Panc1 (cell line): ENCODE data around the gene MUCL3. TPM values are rescaled to one million over a fixed set of nuclear protein-coding genes. Genes with fewer than 3 reads are reported as not detected.

Experiments used
- ATAC-seq: fragments of 200-7000 bp; cut with Tn5 transposase; 2 replicates; pipeline ENCODE4 v1.9.1; 2020; ENCODE audit warnings: mild to moderate bottlenecking, moderate library complexity
- BruUV-seq: library from RNA; stranded (reverse); fragments of 400-500 nt; replicated peaks from 2 replicates; lab custom pipeline; 2021; lab: Mats Ljungman, UMichigan
- CTCF ChIA-PET: fragments of 300-600 bp; sonication (Branson Sonifier 250); formaldehyde crosslinking; loops from one replicate; lab custom pipeline; 2022; ENCODE audit warnings: antibody characterized with exemption; lab: Charles Lee
- POLR2A ChIA-PET: fragments of 300-600 bp; sonication (Branson Sonifier 250); formaldehyde crosslinking; loops from one replicate; lab custom pipeline; 2022; ENCODE audit warnings: antibody characterized with exemption; lab: Charles Lee
- DNase-seq: peaks from one replicate; pipeline ENCODE4 v3.0.0-alpha.2; 2010; ENCODE audit warnings: low read depth, low spot score
- H3K27ac ChIP-seq: 2 replicates; pipeline ENCODE4 v1.5.1; 2011; ENCODE audit warnings: mild to moderate bottlenecking, low read length, inconsistent platforms
- H3K27me3 ChIP-seq: fragments of 200-500 bp; sonication (Bioruptor generic); 2 replicates; pipeline ENCODE4 v1.6.0; 2014; ENCODE audit warnings: low read length, inconsistent platforms; ENCODE audit not compliant: control insufficient read depth, insufficient read depth
- H3K36me3 ChIP-seq: fragments of 200-500 bp; sonication (Bioruptor generic); 2 replicates; pipeline ENCODE4 v1.5.1; 2014; ENCODE audit warnings: inconsistent platforms, mild to moderate bottlenecking, low read length, moderate library complexity; ENCODE audit not compliant: control insufficient read depth, insufficient read depth
- H3K4me1 ChIP-seq: 2 replicates; pipeline ENCODE4 v1.5.1; 2011; ENCODE audit warnings: inconsistent platforms, mild to moderate bottlenecking, low read length, moderate library complexity; ENCODE audit not compliant: control insufficient read depth, insufficient read depth
- H3K4me3 ChIP-seq, 2 experiments: 2 replicates each; pipeline ENCODE4 v1.5.1; 2011 to 2012; ENCODE audit warnings: low read depth in 2 of 2, low read length in 2 of 2, mild to moderate bottlenecking in 2 of 2, inconsistent platforms in 1 of 2, moderate library complexity in 1 of 2
- H3K9me3 ChIP-seq: fragments of 200-500 bp; sonication (Bioruptor generic); 2 replicates; pipeline ENCODE4 v1.5.1; 2014; ENCODE audit warnings: low read depth, mild to moderate bottlenecking, inconsistent platforms, low read length, moderate library complexity; ENCODE audit not compliant: control insufficient read depth, insufficient read depth
- POLR2AphosphoS5 ChIP-seq: IDR thresholded peaks from 2 replicates; pipeline ENCODE4 v1.6.1; 2012; ENCODE audit warnings: mild to moderate bottlenecking, low read depth, low read length, moderate library complexity
- SIN3A ChIP-seq: IDR thresholded peaks from 2 replicates; pipeline ENCODE4 v1.6.1; 2012; ENCODE audit warnings: low read depth, mild to moderate bottlenecking, low read length, moderate library complexity, borderline replicate concordance; ENCODE audit not compliant: insufficient read depth
- TCF7L2 ChIP-seq: IDR thresholded peaks from 2 replicates; pipeline ENCODE4 v1.6.1; 2011; ENCODE audit warnings: mild to moderate bottlenecking, low read depth, low read length, inconsistent platforms
- in situ Hi-C: cut with HindIII; loops from 2 replicates; pipeline ENCODE4 v1.10.0; 2016; ENCODE audit warnings: low sequenced_read_pairs, low pct_unique_long_range_greater_than_20kb
- intact Hi-C: fragments of 100-400 bp; cut with micrococcal nuclease; formaldehyde crosslinking; loops from one replicate; pipeline ENCODE4 v1.10.0; 2022; ENCODE audit not compliant: unreplicated experiment
- total RNA-seq: library from RNA; stranded (reverse); gene quantifications from one replicate; pipeline ENCODE4 v1.2.1, GENCODE V29; 2021; ENCODE audit not compliant: unreplicated experiment
- TF ChIP-seq, protein P1 (sequence below): fragments of 450-650 bp; IDR thresholded peaks from 2 replicates; pipeline ENCODE4 v1.5.1; 2017; ENCODE audit warnings: mild to moderate bottlenecking
- TF ChIP-seq, protein P2 (sequence below), 2 experiments: IDR thresholded peaks; 2 replicates each; pipeline ENCODE4 v1.6.1; 2011 to 2012; ENCODE audit warnings: low read depth in 2 of 2, control low read depth in 1 of 2, low read length in 1 of 2, mild to moderate bottlenecking in 1 of 2, moderate library complexity in 1 of 2; ENCODE audit not compliant: insufficient read depth in 1 of 2

MUCL3 gene
- total RNA-seq, 1 experiment from 2014 or later, result not detected

DNA sequence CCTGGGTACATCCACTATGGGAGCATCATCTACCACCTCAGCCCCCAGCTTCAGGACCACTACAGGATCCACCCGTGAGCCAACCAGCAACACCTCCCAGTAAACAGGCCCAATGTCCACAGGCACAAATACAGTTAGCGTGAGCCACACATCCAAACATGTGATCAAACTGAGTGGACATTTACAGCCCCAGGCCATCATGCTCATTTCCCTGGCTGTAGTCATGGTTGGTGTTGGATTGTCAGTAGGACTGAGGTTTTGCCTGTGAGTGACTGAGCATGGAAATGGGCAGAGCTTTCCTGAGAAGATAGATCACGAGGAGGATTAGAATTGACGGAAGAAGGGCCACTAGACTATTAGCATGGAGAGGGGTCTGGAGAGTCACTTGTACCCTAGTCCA, 32.0 kb downstream of the MUCL3 start:
- no peaks in the 10 kb centered on the region; the same call in 1 of the 2 replicates for H3K27me3 ChIP-seq
- ChIA-PET POLR2A (no interaction called here), CTCF (no interaction called here)
- ATAC-seq (no peak), DNase-seq (no peak)
- no peak for TF ChIP-seq TCF7L2
- no peak for TF ChIP-seq SIN3A
- TF ChIP-seq, protein P1, sequence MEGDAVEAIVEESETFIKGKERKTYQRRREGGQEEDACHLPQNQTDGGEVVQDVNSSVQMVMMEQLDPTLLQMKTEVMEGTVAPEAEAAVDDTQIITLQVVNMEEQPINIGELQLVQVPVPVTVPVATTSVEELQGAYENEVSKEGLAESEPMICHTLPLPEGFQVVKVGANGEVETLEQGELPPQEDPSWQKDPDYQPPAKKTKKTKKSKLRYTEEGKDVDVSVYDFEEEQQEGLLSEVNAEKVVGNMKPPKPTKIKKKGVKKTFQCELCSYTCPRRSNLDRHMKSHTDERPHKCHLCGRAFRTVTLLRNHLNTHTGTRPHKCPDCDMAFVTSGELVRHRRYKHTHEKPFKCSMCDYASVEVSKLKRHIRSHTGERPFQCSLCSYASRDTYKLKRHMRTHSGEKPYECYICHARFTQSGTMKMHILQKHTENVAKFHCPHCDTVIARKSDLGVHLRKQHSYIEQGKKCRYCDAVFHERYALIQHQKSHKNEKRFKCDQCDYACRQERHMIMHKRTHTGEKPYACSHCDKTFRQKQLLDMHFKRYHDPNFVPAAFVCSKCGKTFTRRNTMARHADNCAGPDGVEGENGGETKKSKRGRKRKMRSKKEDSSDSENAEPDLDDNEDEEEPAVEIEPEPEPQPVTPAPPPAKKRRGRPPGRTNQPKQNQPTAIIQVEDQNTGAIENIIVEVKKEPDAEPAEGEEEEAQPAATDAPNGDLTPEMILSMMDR, result no peak
- no peak for TF ChIP-seq POLR2AphosphoS5
- TF ChIP-seq, protein P2, sequence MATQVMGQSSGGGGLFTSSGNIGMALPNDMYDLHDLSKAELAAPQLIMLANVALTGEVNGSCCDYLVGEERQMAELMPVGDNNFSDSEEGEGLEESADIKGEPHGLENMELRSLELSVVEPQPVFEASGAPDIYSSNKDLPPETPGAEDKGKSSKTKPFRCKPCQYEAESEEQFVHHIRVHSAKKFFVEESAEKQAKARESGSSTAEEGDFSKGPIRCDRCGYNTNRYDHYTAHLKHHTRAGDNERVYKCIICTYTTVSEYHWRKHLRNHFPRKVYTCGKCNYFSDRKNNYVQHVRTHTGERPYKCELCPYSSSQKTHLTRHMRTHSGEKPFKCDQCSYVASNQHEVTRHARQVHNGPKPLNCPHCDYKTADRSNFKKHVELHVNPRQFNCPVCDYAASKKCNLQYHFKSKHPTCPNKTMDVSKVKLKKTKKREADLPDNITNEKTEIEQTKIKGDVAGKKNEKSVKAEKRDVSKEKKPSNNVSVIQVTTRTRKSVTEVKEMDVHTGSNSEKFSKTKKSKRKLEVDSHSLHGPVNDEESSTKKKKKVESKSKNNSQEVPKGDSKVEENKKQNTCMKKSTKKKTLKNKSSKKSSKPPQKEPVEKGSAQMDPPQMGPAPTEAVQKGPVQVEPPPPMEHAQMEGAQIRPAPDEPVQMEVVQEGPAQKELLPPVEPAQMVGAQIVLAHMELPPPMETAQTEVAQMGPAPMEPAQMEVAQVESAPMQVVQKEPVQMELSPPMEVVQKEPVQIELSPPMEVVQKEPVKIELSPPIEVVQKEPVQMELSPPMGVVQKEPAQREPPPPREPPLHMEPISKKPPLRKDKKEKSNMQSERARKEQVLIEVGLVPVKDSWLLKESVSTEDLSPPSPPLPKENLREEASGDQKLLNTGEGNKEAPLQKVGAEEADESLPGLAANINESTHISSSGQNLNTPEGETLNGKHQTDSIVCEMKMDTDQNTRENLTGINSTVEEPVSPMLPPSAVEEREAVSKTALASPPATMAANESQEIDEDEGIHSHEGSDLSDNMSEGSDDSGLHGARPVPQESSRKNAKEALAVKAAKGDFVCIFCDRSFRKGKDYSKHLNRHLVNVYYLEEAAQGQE (IDR thresholded peaks at IDR 0.05; ENCODE audit: insufficient read depth in 1 of 2, low read depth in 2 of 2, low read length in 1 of 2), result no peak
- intact Hi-C loops (no loop called here), in situ Hi-C loops (no loop called here)
- BruUV-seq, result no TSS peak
- no peaks in the 10 kb centered on the region for H3K4me1 ChIP-seq
- no peaks in the 10 kb centered on the region for H3K9me3 ChIP-seq
- no peak overlapping the region for H3K4me3 ChIP-seq
- no peak overlapping the region for H3K27ac ChIP-seq
- no peaks in the 10 kb centered on the region for H3K36me3 ChIP-seq

DNA sequence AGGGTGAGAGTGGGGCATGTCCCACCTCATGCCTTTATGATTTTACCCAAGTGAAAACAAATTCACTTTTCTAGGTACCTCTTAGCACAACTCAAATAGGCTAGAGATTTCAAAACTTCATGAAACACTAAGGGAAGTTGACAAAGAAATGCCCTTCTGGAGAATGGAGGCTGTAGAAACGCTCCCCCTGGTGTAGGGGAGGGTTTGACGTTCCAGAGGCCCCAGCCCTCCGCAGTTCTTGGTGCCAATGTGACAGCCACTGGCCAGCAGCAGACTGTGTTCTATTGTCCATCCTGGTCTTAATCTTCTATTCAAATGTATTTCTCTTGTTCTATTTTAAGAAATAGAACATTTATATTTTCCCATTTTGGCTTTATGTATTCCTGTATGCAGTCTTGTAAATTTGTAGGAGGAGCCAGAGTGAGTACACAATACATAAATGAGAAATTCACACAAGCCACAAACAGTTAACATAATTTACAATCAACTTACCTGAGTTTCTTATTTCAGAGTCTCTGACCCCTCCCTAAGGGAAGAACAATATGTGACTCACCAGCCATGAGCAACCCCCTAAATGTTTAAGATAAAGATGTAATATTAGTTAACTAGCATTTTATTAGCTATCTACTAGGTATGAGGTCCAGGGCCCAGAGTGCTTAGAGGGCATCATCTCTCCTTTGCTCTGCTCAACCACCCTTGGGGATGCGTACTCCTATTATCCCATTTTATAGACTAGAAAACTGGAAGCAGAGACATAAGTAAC, 33.9 kb downstream of the MUCL3 start:
- no TSS peak for BruUV-seq
- intact Hi-C loops (no loop called here), in situ Hi-C loops (no loop called here)
- peaks cover 2% of the 10 kb centered on the region; the same call in 1 of the 2 replicates for H3K27me3 ChIP-seq
- ATAC-seq, result no peak
- no peaks in the 10 kb centered on the region for H3K4me1 ChIP-seq
- ChIA-PET CTCF (interaction anchor here (0.5 kb wide), 1 partner anchor 68 kb away, joined by 7 read pairs; no protein-coding TSS in a partner anchor), POLR2A (no interaction called here)
- no peak for DNase-seq
- H3K36me3 ChIP-seq, result no peaks in the 10 kb centered on the region
- TF ChIP-seq POLR2AphosphoS5, result no peak
- TF ChIP-seq TCF7L2, result no peak
- TF ChIP-seq, protein P1, result no peak
- no peak overlapping the region for H3K27ac ChIP-seq
- no peaks in the 10 kb centered on the region for H3K9me3 ChIP-seq
- H3K4me3 ChIP-seq, result no peak overlapping the region
